LNCaP clone FGC (cell line): ENCODE measurements around the gene DR1.
"Not testable (repeated sequence)": the region's sequence is repeated elsewhere in the genome, so short reads cannot be mapped to it uniquely, and the experiment has no call there.

ENCODE experiments used
- DNase-seq: peaks from one replicate; pipeline ENCODE4 v3.0.0-alpha.2; 2011; ENCODE audit warnings: low read depth
- H3K4me3 ChIP-seq: 2 replicates; pipeline ENCODE4 v1.5.1; 2011; ENCODE audit warnings: mild to moderate bottlenecking, low read depth, low read length, control low read depth
- CTCF ChIP-seq: IDR thresholded peaks from 2 replicates; pipeline ENCODE4 v1.5.1; 2012; ENCODE audit warnings: mild to moderate bottlenecking; ENCODE audit not compliant: control insufficient read depth, insufficient read depth; ENCODE audit errors: extremely low read depth

DR1 gene

GRCh38 chr1:93369734-93370133, 24.0 kb downstream of the DR1 start:
- TF ChIP-seq CTCF: no peak
- H3K4me3 ChIP-seq: no peak overlapping the region
- DNase-seq: no peak

GRCh38 chr1:93374334-93375106, 28.8 kb downstream of the DR1 start:
- no peak overlapping the region for H3K4me3 ChIP-seq
- no peak for TF ChIP-seq CTCF
- no peak for DNase-seq

- no peak for TF ChIP-seq CTCF
- no peak overlapping the region for H3K4me3 ChIP-seq
- DNase-seq: no peak
Measured at GRCh38 chr1:93384656-93385055, 38.9 kb downstream of the DR1 start.

- H3K4me3 ChIP-seq, DNase-seq: not testable (repeated sequence)
Measured at GRCh38 chr1:93386268-93386667, 40.6 kb downstream of the DR1 start.

GRCh38 chr1:93394514-93394913, 48.8 kb downstream of the DR1 start:
- TF ChIP-seq CTCF: no peak
- no peak for DNase-seq
- H3K4me3 ChIP-seq: no peak overlapping the region

GRCh38 chr1:93395195-93395594, 49.5 kb downstream of the DR1 start:
- H3K4me3 ChIP-seq: no peak overlapping the region
- TF ChIP-seq CTCF: no peak
- DNase-seq: no peak

- DNase-seq: peak; percentile 80
- no peak overlapping the region for H3K4me3 ChIP-seq
- TF ChIP-seq CTCF: no peak
Measured at GRCh38 chr1:93399781-93400180, 54.1 kb downstream of the DR1 start.
